DND-41 (cell line): ENCODE measurements around the gene TLN1.

Experiments used
- EZH2 ChIP-seq: IDR thresholded peaks from 3 replicates; pipeline ENCODE4 v1.6.1; 2012; ENCODE audit warnings: borderline replicate concordance, low read depth, mild to moderate bottlenecking, moderate library complexity, low read length, inconsistent platforms; ENCODE audit not compliant: severe bottlenecking
- TF ChIP-seq, protein P1 (sequence below): IDR thresholded peaks from 2 replicates; pipeline ENCODE4 v1.5.1; 2012; ENCODE audit warnings: borderline replicate concordance, low read length, moderate library complexity, mild to moderate bottlenecking; ENCODE audit not compliant: poor library complexity, severe bottlenecking; ENCODE audit errors: extremely low read depth

DNA sequence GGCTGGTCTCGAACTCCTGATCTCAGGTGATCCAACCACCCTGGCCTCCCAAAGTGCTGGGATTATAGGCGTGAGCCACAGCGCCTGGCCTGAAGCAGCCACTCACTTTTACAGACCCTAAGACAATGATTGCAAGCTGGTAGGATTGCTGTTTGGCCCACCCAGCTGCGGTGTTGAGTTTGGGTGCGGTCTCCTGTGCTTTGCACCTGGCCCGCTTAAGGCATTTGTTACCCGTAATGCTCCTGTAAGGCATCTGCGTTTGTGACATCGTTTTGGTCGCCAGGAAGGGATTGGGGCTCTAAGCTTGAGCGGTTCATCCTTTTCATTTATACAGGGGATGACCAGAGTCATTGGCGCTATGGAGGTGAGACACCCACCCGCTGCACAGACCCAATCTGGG is 56.8 kb downstream of the TLN1 start:
- TF ChIP-seq, protein P1, sequence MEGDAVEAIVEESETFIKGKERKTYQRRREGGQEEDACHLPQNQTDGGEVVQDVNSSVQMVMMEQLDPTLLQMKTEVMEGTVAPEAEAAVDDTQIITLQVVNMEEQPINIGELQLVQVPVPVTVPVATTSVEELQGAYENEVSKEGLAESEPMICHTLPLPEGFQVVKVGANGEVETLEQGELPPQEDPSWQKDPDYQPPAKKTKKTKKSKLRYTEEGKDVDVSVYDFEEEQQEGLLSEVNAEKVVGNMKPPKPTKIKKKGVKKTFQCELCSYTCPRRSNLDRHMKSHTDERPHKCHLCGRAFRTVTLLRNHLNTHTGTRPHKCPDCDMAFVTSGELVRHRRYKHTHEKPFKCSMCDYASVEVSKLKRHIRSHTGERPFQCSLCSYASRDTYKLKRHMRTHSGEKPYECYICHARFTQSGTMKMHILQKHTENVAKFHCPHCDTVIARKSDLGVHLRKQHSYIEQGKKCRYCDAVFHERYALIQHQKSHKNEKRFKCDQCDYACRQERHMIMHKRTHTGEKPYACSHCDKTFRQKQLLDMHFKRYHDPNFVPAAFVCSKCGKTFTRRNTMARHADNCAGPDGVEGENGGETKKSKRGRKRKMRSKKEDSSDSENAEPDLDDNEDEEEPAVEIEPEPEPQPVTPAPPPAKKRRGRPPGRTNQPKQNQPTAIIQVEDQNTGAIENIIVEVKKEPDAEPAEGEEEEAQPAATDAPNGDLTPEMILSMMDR, result no peak
- no peak for TF ChIP-seq EZH2
